ENCODE measurements around the gene UBE2E1.

UBE2E1 gene

DNA sequence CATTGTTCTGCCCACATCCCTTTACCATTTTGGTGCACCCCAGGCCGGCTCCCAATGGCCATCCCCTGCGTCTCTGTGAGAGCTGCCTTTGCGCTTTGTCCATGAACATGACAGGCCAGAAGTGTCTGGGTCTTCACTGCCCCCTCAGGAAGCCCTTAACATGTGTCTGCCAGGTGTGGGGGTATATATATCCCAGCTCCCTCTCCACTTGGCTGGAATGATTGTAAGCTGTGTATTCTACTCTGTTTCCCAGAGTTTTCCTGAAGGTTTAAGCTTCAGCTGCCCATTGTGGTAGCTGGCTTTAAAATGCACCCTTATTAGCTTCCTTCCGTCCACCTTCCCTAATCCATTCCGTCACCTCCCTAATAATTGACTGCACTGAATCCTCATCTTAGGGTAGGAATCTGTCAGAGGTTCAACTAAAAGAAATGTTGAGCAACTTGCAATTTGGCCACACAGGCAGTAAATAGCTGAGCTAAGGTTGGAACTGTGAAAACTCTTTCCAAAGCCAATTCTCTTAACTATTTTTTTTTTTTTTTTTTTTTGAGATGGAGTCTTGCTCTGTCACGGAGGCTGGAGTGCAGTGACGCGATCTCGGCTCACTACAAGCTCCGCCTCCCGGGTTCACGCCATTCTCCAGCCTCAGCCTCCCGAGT, 30.4 kb upstream of the UBE2E1 start:
- Histone ChIP-seq H3K27me3 (ENCODE audit: control insufficient read depth, insufficient read depth, low read length) (no peaks in the 10 kb centered on the region), H3K36me3 (ENCODE audit: control insufficient read depth, low read depth, low read length) (no peaks in the 10 kb centered on the region), H3K4me1 (ENCODE audit: control insufficient read depth, low read depth, low read length) (no peaks in the 10 kb centered on the region), H3K9me3 (ENCODE audit: control insufficient read depth, low read depth, low read length) (no peaks in the 10 kb centered on the region), H3K27ac (ENCODE audit: low read length) (no peak overlapping the region), H3K4me3 (ENCODE audit: low read length) (no peak overlapping the region), H3K9ac (ENCODE audit: low read length) (no peak overlapping the region)

GRCh38 chr3:23776352-23776891, 29.3 kb upstream of the UBE2E1 start:
- H3K36me3 ChIP-seq (ENCODE audit: control insufficient read depth, low read depth, low read length), result no peaks in the 10 kb centered on the region
- H3K9ac ChIP-seq (ENCODE audit: low read length), result no peak overlapping the region
- H3K9me3 ChIP-seq (ENCODE audit: control insufficient read depth, low read depth, low read length), result no peaks in the 10 kb centered on the region
- H3K27me3 ChIP-seq (ENCODE audit: control insufficient read depth, insufficient read depth, low read length), result no peaks in the 10 kb centered on the region
- H3K27ac ChIP-seq (ENCODE audit: low read length), result no peak overlapping the region
- no peak overlapping the region for H3K4me3 ChIP-seq (ENCODE audit: low read length)
- H3K4me1 ChIP-seq (ENCODE audit: control insufficient read depth, low read depth, low read length), result no peaks in the 10 kb centered on the region

GRCh38 chr3:23778446-23778845, 27.3 kb upstream of the UBE2E1 start:
- no peak overlapping the region for H3K4me3 ChIP-seq (ENCODE audit: low read length)
- no peaks in the 10 kb centered on the region for H3K4me1 ChIP-seq (ENCODE audit: control insufficient read depth, low read depth, low read length)
- no peak overlapping the region for H3K9ac ChIP-seq (ENCODE audit: low read length)
- H3K36me3 ChIP-seq (ENCODE audit: control insufficient read depth, low read depth, low read length), result no peaks in the 10 kb centered on the region
- H3K9me3 ChIP-seq (ENCODE audit: control insufficient read depth, low read depth, low read length), result no peaks in the 10 kb centered on the region
- no peak overlapping the region for H3K27ac ChIP-seq (ENCODE audit: low read length)
- H3K27me3 ChIP-seq (ENCODE audit: control insufficient read depth, insufficient read depth, low read length), result no peaks in the 10 kb centered on the region

DNA sequence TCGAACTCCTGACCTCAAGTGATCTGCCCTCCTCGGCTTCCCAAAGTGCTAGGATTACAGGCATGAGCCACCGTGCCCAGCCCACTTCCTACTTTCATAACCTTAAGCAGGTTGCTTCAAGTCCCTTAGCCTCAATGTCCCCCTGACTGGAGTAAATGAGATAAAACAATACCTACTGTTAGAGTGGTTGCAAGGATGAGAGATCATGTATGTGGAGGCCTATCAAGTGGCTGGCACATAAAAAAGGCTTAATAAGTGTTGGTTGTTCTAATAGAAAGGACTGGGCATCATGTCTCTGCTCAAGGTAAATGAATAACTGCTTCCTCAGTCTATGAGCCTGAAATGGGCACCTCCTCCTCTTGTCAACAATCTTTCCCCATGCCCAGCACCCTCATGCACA, 25.9 kb upstream of the UBE2E1 start:
- Histone ChIP-seq H3K27ac (ENCODE audit: low read length) (no peak overlapping the region), H3K9ac (ENCODE audit: low read length) (no peak overlapping the region)

GRCh38 chr3:23781051-23781450, 24.7 kb upstream of the UBE2E1 start:
- H3K9ac ChIP-seq (ENCODE audit: low read length), result no peak overlapping the region
- H3K9me3 ChIP-seq (ENCODE audit: control insufficient read depth, low read depth, low read length), result no peaks in the 10 kb centered on the region
- H3K36me3 ChIP-seq (ENCODE audit: control insufficient read depth, low read depth, low read length), result no peaks in the 10 kb centered on the region
- no peaks in the 10 kb centered on the region for H3K27me3 ChIP-seq (ENCODE audit: control insufficient read depth, insufficient read depth, low read length)
- H3K4me3 ChIP-seq (ENCODE audit: low read length), result no peak overlapping the region
- no peak overlapping the region for H3K27ac ChIP-seq (ENCODE audit: low read length)
- no peaks in the 10 kb centered on the region for H3K4me1 ChIP-seq (ENCODE audit: control insufficient read depth, low read depth, low read length)

More for the DNA sequence above, 25.9 kb upstream of the UBE2E1 start:
- H3K4me1 ChIP-seq (ENCODE audit: control insufficient read depth, low read depth, low read length), result no peaks in the 10 kb centered on the region
- H3K4me3 ChIP-seq (ENCODE audit: low read length), result no peak overlapping the region
- H3K27me3 ChIP-seq (ENCODE audit: control insufficient read depth, insufficient read depth, low read length), result no peaks in the 10 kb centered on the region
- H3K9me3 ChIP-seq (ENCODE audit: control insufficient read depth, low read depth, low read length), result no peaks in the 10 kb centered on the region
- H3K36me3 ChIP-seq (ENCODE audit: control insufficient read depth, low read depth, low read length), result no peaks in the 10 kb centered on the region

GRCh38 chr3:23781871-23782270, 23.9 kb upstream of the UBE2E1 start:
- Histone ChIP-seq H3K9ac (ENCODE audit: low read length) (no peak overlapping the region), H3K27ac (ENCODE audit: low read length) (no peak overlapping the region), H3K9me3 (ENCODE audit: control insufficient read depth, low read depth, low read length) (no peaks in the 10 kb centered on the region), H3K4me1 (ENCODE audit: control insufficient read depth, low read depth, low read length) (no peaks in the 10 kb centered on the region), H3K27me3 (ENCODE audit: control insufficient read depth, insufficient read depth, low read length) (no peaks in the 10 kb centered on the region), H3K36me3 (ENCODE audit: control insufficient read depth, low read depth, low read length) (no peaks in the 10 kb centered on the region), H3K4me3 (ENCODE audit: low read length) (no peak overlapping the region)

DNA sequence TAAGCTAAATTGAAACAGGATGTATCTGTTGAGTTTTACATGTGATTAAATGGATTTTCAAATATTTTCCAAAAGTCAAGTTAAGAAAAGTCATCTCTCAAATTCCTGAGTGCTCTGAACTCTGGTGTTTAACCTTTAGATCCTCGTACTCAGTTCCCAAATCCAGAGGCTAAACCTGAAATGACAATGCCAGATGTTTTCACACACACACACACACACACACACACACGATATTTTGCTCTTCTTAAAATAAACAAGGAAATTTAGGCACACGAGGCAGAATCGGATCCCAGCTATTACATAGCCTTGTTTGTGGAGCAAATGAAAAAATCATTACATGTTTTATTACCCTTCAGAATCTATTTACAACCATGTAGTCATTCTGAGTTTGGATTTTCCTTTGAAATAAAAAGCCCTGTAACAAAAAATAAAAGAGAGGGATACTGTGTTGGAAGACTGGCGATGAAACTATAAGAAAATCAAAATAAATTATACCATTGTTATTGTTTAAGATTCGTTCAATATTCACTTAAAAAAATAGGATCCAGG, 20.6 kb upstream of the UBE2E1 start:
- H3K4me1 ChIP-seq (ENCODE audit: control insufficient read depth, low read depth, low read length), result no peaks in the 10 kb centered on the region
- H3K36me3 ChIP-seq (ENCODE audit: control insufficient read depth, low read depth, low read length), result no peaks in the 10 kb centered on the region
- H3K9ac ChIP-seq (ENCODE audit: low read length), result no peak overlapping the region
- H3K9me3 ChIP-seq (ENCODE audit: control insufficient read depth, low read depth, low read length), result no peaks in the 10 kb centered on the region
- H3K4me3 ChIP-seq (ENCODE audit: low read length), result no peak overlapping the region
- H3K27me3 ChIP-seq (ENCODE audit: control insufficient read depth, insufficient read depth, low read length), result no peaks in the 10 kb centered on the region
- H3K27ac ChIP-seq (ENCODE audit: low read length), result no peak overlapping the region

DNA sequence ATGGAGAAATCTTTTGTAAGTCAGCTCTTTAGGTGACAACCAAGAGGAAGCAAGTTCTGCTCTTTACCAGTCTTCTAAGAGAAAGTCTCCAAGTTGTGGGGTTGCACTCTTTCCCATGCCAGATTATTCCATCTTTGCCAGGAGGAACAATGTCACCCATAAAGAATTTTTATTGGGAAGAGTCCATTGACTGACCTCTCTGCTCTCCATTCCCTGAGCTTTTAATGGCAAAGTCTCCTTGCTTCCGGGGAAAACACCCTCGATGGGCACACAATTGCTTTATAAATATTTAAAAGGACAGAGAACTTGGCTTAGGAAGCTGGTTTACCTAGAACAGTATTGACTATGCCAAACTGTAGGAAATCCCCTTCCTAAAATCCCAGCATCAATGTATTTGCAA, 19.9 kb upstream of the UBE2E1 start:
- Histone ChIP-seq H3K27me3 (ENCODE audit: control insufficient read depth, insufficient read depth, low read length) (no peaks in the 10 kb centered on the region), H3K9ac (ENCODE audit: low read length) (no peak overlapping the region), H3K9me3 (ENCODE audit: control insufficient read depth, low read depth, low read length) (no peaks in the 10 kb centered on the region), H3K27ac (ENCODE audit: low read length) (no peak overlapping the region), H3K36me3 (ENCODE audit: control insufficient read depth, low read depth, low read length) (no peaks in the 10 kb centered on the region), H3K4me3 (ENCODE audit: low read length) (no peak overlapping the region), H3K4me1 (ENCODE audit: control insufficient read depth, low read depth, low read length) (no peaks in the 10 kb centered on the region)

DNA sequence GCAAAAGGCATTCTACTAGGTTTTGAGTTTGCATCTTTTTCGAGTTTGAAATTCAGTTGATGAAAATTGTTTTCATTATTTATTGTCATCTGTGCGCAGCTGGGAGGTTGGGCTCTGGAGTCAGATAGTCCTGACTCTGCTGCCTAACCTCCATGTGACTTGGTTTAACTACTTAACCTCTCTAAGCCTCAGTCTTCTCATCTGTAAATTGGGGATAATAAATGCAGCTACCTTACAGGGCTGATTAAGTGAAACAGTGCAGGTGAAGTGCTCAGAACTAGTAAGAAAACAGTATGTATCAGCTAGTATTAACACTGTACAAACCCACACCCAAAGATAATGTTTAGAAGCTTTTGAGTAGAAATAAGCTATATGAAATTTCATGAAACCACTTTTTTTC, 14.1 kb upstream of the UBE2E1 start:
- Histone ChIP-seq H3K9ac (ENCODE audit: low read length) (no peak overlapping the region), H3K27me3 (ENCODE audit: control insufficient read depth, insufficient read depth, low read length) (no peaks in the 10 kb centered on the region), H3K27ac (ENCODE audit: low read length) (no peak overlapping the region), H3K4me1 (ENCODE audit: control insufficient read depth, low read depth, low read length) (no peaks in the 10 kb centered on the region), H3K9me3 (ENCODE audit: control insufficient read depth, low read depth, low read length) (no peaks in the 10 kb centered on the region), H3K36me3 (ENCODE audit: control insufficient read depth, low read depth, low read length) (no peaks in the 10 kb centered on the region), H3K4me3 (ENCODE audit: low read length) (no peak overlapping the region)

DNA sequence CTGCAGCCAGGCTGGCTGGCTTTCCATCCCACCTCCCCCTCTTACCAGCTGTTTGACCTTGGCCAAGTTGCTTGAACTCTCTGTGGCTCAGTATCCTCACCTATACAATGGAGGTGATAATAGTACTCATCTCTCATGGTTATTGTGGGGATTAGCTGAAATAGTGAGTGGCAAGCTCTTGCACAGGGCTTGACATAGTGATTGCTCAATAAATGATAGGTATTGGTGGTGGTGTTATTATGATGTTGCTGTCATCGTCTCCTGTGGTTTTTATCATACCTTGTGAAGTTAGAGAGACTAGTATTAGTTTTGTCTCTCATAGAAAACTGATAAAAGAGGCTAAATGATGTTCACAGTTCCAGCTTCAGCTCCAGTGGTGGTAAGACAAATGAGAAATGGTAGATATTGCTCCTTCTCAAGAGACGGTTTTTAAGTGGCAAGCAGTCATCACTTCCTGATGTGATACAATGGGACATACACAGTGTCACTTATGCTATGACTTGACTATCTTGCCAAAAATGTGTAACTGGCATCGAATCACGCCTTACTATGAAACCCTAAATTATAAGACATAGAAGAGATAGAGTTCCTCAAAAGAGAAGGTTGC, 12.1 kb upstream of the UBE2E1 start:
- Histone ChIP-seq H3K9me3 (ENCODE audit: control insufficient read depth, low read depth, low read length) (no peaks in the 10 kb centered on the region), H3K27me3 (ENCODE audit: control insufficient read depth, insufficient read depth, low read length) (no peaks in the 10 kb centered on the region), H3K27ac (ENCODE audit: low read length) (no peak overlapping the region), H3K9ac (ENCODE audit: low read length) (no peak overlapping the region), H3K4me1 (ENCODE audit: control insufficient read depth, low read depth, low read length) (no peaks in the 10 kb centered on the region), H3K36me3 (ENCODE audit: control insufficient read depth, low read depth, low read length) (no peaks in the 10 kb centered on the region), H3K4me3 (ENCODE audit: low read length) (no peak overlapping the region)

- Histone ChIP-seq H3K4me1 (ENCODE audit: control insufficient read depth, low read depth, low read length) (no peaks in the 10 kb centered on the region), H3K27me3 (ENCODE audit: control insufficient read depth, insufficient read depth, low read length) (no peaks in the 10 kb centered on the region), H3K36me3 (ENCODE audit: control insufficient read depth, low read depth, low read length) (no peaks in the 10 kb centered on the region), H3K4me3 (ENCODE audit: low read length) (no peak overlapping the region), H3K27ac (ENCODE audit: low read length) (no peak overlapping the region), H3K9me3 (ENCODE audit: control insufficient read depth, low read depth, low read length) (no peaks in the 10 kb centered on the region), H3K9ac (ENCODE audit: low read length) (no peak overlapping the region)
Measured at GRCh38 chr3:23795096-23795495, 10.7 kb upstream of the UBE2E1 start.

- no peak overlapping the region for H3K4me3 ChIP-seq (ENCODE audit: low read length)
Measured at GRCh38 chr3:23796518-23796917, 9.2 kb upstream of the UBE2E1 start.

More at GRCh38 chr3:23796518-23796917, 9.2 kb upstream of the UBE2E1 start:
- H3K9me3 ChIP-seq (ENCODE audit: control insufficient read depth, low read depth, low read length), result no peaks in the 10 kb centered on the region
- H3K9ac ChIP-seq (ENCODE audit: low read length), result no peak overlapping the region
- H3K27me3 ChIP-seq (ENCODE audit: control insufficient read depth, insufficient read depth, low read length), result no peaks in the 10 kb centered on the region
- H3K36me3 ChIP-seq (ENCODE audit: control insufficient read depth, low read depth, low read length), result no peaks in the 10 kb centered on the region
- H3K27ac ChIP-seq (ENCODE audit: low read length), result no peak overlapping the region
- no peaks in the 10 kb centered on the region for H3K4me1 ChIP-seq (ENCODE audit: control insufficient read depth, low read depth, low read length)
